HepG2 (cell line): ENCODE results near the gene CYP27A1. TPM values are rescaled to one million over a fixed set of nuclear protein-coding genes. Genes with fewer than 3 reads are reported as not detected.
A peak's percentile ranks its signal among the peaks of the same experiment; 100 is the strongest.

ENCODE experiments used
- BHLHE40 ChIP-seq: IDR thresholded peaks from 2 replicates; pipeline ENCODE4 v1.6.1; 2011; ENCODE audit warnings: low read length, improper control_type of control experiment
- CHCHD3 ChIP-seq: sonication (generic); formaldehyde crosslinking; IDR thresholded peaks from 2 replicates; pipeline ENCODE4 v1.8.0; 2022; ENCODE audit warnings: mild to moderate bottlenecking, missing genetic modification reagents, moderate library complexity
- FLYWCH1 ChIP-seq: sonication (generic); formaldehyde crosslinking; IDR thresholded peaks from 2 replicates; pipeline ENCODE4 v1.8.1; 2023; ENCODE audit warnings: mild to moderate bottlenecking, missing genetic modification reagents
- MAF1 ChIP-seq: sonication (generic); formaldehyde crosslinking; IDR thresholded peaks from 2 replicates; pipeline ENCODE4 v1.5.0; 2020; ENCODE audit warnings: missing genetic modification reagents, borderline replicate concordance
- NFE2 ChIP-seq: sonication (generic); formaldehyde crosslinking; IDR thresholded peaks from 2 replicates; pipeline ENCODE4 v1.4.0; 2020; ENCODE audit warnings: missing genetic modification reagents
- NFYB ChIP-seq: sonication (generic); formaldehyde crosslinking; IDR thresholded peaks from 2 replicates; pipeline ENCODE4 v1.4.0; 2020; ENCODE audit warnings: missing genetic modification reagents
- SAFB2 ChIP-seq: sonication (generic); formaldehyde crosslinking; IDR thresholded peaks from 2 replicates; pipeline ENCODE4 v1.5.1; 2020; ENCODE audit warnings: missing genetic modification reagents, low read depth, mild to moderate bottlenecking, borderline replicate concordance
- SATB2 ChIP-seq: sonication (generic); formaldehyde crosslinking; IDR thresholded peaks from 2 replicates; pipeline ENCODE4 v1.5.0; 2020; ENCODE audit warnings: missing genetic modification reagents
- ZBTB20 ChIP-seq: sonication (generic); formaldehyde crosslinking; IDR thresholded peaks from 2 replicates; pipeline ENCODE4 v1.8.1; 2023; ENCODE audit warnings: missing genetic modification reagents, low read depth, mild to moderate bottlenecking, borderline replicate concordance
- ZNF484 ChIP-seq: sonication (generic); formaldehyde crosslinking; IDR thresholded peaks from 2 replicates; pipeline ENCODE4 v1.5.1; 2020; ENCODE audit warnings: mild to moderate bottlenecking, low read depth, missing genetic modification reagents, borderline replicate concordance
- ZNF737 ChIP-seq: sonication (generic); formaldehyde crosslinking; IDR thresholded peaks from 2 replicates; pipeline ENCODE4 v1.5.0; 2020; ENCODE audit warnings: missing genetic modification reagents, mild to moderate bottlenecking, borderline replicate concordance
- ZNF761 ChIP-seq: sonication (generic); formaldehyde crosslinking; conservative IDR thresholded peaks from 2 replicates; pipeline ENCODE4 v1.4.0; 2020; ENCODE audit warnings: mild to moderate bottlenecking, missing genetic modification reagents
- ZNF839 ChIP-seq: sonication (generic); formaldehyde crosslinking; IDR thresholded peaks from 2 replicates; pipeline ENCODE4 v1.4.0; 2020; ENCODE audit warnings: missing genetic modification reagents, mild to moderate bottlenecking, borderline replicate concordance
- polyA plus RNA-seq, 8 experiments: library from polyadenylated mRNA; depleted of rRNA in 3 of 8; stranded (reverse) in 7 of 8; unstranded in 1 of 8; fragments of >200 nt; fragmentation: Illumina TruSeq in 4 of 8; extraction: Trizol in 4 of 8; gene quantifications; 2 replicates each; pipeline versions ENCODE4 v1.2.1 to v1.2.3, GENCODE V29; 2011 to 2016; ENCODE audit warnings: low read depth in 4 of 8, missing spikeins in 1 of 8, mixed read lengths in 1 of 8; ENCODE audit not compliant: insufficient read depth in 1 of 8
- total RNA-seq, 5 experiments: library from RNA; depleted of rRNA; stranded (reverse); fragments of >200 nt; fragmentation: Illumina TruSeq; extraction: Trizol; gene quantifications; 2 replicates each; pipeline ENCODE4 v1.2.3, GENCODE V29; 2016; ENCODE audit warnings: low read depth in 1 of 5
- TF ChIP-seq, protein P1 (sequence below): sonication (generic); formaldehyde crosslinking; IDR thresholded peaks from 2 replicates; pipeline ENCODE4 v1.9.0; 2021; ENCODE audit warnings: missing genetic modification reagents, borderline replicate concordance
- TF ChIP-seq, protein P2 (sequence below): sonication (generic); formaldehyde crosslinking; IDR thresholded peaks from 2 replicates; pipeline ENCODE4 v1.4.0; 2020; ENCODE audit warnings: missing genetic modification reagents, borderline replicate concordance
- TF ChIP-seq, protein P3 (sequence below): sonication (generic); formaldehyde crosslinking; IDR thresholded peaks from 2 replicates; pipeline ENCODE4 v1.8.0; 2022; ENCODE audit warnings: mild to moderate bottlenecking, missing genetic modification reagents, borderline replicate concordance
- TF ChIP-seq, protein P4 (sequence below): fragments of 450-650 bp; IDR thresholded peaks from 2 replicates; pipeline ENCODE4 v1.6.1; 2016
- TF ChIP-seq, protein P5 (sequence below): sonication (generic); formaldehyde crosslinking; IDR thresholded peaks from 2 replicates; pipeline ENCODE4 v1.8.1; 2022; ENCODE audit warnings: mild to moderate bottlenecking, missing genetic modification reagents

CYP27A1 gene
- total and polyA plus RNA-seq, 2 of the 13 experiments (the other 11 are each of a cell fraction or from before 2014, with no cell fraction given) = 157 to 266 TPM

DNA sequence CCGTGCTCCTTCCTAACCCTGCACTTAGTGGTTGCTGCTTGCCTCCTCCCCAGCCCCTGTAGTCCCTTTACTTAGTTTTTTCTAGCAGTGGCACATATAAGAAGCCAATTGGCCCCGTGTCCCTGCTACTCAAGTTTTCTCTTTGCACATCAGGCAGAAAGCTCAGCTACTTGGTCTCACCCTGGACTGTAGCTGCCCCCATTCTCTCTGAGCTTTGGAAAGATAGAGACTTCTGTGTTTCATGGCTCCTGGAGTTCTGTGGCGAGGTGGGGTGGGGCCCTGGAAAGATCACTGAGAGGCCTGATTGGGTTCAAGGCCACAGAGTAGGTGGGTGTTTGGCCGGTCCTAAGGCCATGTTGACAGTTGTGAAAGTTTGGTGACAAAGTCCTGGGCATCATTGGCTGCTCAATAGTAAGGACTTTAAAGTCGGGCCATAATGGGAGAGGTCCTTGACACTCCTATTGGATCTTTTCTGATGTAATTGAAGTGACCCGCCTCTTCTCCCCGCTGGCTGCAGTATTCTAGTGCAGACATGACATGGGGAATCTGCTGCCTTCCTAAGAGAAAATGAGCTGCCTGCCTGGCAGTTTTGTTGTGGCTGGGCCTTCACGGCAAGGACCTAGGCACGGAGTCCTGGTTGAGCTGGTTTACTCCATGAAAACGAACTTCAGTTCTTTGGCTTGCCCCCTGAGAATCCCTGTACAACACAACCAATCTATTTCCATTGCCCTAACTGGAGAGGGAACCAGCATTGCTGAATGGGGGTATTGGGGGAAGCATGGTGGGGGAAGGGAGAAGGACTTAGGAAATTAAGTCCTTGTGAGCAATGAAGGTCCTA lies 26.2 kb upstream of the CYP27A1 start (continued):
- TF ChIP-seq, protein P1, sequence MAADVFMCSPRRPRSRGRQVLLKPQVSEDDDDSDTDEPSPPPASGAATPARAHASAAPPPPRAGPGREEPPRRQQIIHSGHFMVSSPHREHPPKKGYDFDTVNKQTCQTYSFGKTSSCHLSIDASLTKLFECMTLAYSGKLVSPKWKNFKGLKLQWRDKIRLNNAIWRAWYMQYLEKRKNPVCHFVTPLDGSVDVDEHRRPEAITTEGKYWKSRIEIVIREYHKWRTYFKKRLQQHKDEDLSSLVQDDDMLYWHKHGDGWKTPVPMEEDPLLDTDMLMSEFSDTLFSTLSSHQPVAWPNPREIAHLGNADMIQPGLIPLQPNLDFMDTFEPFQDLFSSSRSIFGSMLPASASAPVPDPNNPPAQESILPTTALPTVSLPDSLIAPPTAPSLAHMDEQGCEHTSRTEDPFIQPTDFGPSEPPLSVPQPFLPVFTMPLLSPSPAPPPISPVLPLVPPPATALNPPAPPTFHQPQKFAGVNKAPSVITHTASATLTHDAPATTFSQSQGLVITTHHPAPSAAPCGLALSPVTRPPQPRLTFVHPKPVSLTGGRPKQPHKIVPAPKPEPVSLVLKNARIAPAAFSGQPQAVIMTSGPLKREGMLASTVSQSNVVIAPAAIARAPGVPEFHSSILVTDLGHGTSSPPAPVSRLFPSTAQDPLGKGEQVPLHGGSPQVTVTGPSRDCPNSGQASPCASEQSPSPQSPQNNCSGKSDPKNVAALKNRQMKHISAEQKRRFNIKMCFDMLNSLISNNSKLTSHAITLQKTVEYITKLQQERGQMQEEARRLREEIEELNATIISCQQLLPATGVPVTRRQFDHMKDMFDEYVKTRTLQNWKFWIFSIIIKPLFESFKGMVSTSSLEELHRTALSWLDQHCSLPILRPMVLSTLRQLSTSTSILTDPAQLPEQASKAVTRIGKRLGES = peak; percentile 73; the same call in 1 of the 2 replicates
- TF ChIP-seq SAFB2 = no peak; the same call in 1 of the 2 replicates
- TF ChIP-seq FLYWCH1 (CRISPR knock-in tag) = no peak
- no peak for TF ChIP-seq NFE2 (CRISPR knock-in tag)
- TF ChIP-seq, protein P2, sequence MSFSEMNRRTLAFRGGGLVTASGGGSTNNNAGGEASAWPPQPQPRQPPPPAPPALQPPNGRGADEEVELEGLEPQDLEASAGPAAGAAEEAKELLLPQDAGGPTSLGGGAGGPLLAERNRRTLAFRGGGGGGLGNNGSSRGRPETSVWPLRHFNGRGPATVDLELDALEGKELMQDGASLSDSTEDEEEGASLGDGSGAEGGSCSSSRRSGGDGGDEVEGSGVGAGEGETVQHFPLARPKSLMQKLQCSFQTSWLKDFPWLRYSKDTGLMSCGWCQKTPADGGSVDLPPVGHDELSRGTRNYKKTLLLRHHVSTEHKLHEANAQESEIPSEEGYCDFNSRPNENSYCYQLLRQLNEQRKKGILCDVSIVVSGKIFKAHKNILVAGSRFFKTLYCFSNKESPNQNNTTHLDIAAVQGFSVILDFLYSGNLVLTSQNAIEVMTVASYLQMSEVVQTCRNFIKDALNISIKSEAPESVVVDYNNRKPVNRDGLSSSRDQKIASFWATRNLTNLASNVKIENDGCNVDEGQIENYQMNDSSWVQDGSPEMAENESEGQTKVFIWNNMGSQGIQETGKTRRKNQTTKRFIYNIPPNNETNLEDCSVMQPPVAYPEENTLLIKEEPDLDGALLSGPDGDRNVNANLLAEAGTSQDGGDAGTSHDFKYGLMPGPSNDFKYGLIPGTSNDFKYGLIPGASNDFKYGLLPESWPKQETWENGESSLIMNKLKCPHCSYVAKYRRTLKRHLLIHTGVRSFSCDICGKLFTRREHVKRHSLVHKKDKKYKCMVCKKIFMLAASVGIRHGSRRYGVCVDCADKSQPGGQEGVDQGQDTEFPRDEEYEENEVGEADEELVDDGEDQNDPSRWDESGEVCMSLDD (CRISPR knock-in tag) = 0 out of 2 replicates have a peak, but pooled peaks have one; percentile 71
- TF ChIP-seq BHLHE40 = peak; percentile 46; the same call in 1 of the 2 replicates
- TF ChIP-seq ZNF737 (CRISPR knock-in tag) = no peak; the same call in 1 of the 2 replicates
- TF ChIP-seq, protein P3, sequence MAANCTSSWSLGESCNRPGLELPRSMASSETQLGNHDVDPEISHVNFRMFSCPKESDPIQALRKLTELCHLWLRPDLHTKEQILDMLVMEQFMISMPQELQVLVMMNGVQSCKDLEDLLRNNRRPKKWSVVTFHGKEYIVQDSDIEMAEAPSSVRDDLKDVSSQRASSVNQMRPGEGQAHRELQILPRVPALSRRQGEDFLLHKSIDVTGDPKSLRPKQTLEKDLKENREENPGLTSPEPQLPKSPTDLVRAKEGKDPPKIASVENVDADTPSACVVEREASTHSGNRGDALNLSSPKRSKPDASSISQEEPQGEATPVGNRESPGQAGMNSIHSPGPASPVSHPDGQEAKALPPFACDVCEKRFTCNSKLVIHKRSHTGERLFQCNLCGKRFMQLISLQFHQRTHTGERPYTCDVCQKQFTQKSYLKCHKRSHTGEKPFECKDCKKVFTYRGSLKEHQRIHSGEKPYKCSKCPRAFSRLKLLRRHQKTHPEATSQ (CRISPR knock-in tag) = no peak
- TF ChIP-seq ZNF761 (CRISPR knock-in tag) = peak; percentile 88; the same call in 1 of the 2 replicates
- peak; percentile 75 for TF ChIP-seq NFYB (CRISPR knock-in tag)
- TF ChIP-seq, protein P4, sequence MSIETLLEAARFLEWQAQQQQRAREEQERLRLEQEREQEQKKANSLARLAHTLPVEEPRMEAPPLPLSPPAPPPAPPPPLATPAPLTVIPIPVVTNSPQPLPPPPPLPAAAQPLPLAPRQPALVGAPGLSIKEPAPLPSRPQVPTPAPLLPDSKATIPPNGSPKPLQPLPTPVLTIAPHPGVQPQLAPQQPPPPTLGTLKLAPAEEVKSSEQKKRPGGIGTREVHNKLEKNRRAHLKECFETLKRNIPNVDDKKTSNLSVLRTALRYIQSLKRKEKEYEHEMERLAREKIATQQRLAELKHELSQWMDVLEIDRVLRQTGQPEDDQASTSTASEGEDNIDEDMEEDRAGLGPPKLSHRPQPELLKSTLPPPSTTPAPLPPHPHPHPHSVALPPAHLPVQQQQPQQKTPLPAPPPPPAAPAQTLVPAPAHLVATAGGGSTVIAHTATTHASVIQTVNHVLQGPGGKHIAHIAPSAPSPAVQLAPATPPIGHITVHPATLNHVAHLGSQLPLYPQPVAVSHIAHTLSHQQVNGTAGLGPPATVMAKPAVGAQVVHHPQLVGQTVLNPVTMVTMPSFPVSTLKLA = no peak; the same call in 1 of the 2 replicates
- TF ChIP-seq, protein P5, sequence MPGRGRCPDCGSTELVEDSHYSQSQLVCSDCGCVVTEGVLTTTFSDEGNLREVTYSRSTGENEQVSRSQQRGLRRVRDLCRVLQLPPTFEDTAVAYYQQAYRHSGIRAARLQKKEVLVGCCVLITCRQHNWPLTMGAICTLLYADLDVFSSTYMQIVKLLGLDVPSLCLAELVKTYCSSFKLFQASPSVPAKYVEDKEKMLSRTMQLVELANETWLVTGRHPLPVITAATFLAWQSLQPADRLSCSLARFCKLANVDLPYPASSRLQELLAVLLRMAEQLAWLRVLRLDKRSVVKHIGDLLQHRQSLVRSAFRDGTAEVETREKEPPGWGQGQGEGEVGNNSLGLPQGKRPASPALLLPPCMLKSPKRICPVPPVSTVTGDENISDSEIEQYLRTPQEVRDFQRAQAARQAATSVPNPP (CRISPR knock-in tag) = peak; percentile 84; the same call in 1 of the 2 replicates
- peak; percentile 97 for TF ChIP-seq ZBTB20 (CRISPR knock-in tag)
- no peak; the same call in 1 of the 2 replicates for TF ChIP-seq MAF1 (CRISPR knock-in tag)
- peak; percentile 61; the same call in 1 of the 2 replicates for TF ChIP-seq SATB2 (CRISPR knock-in tag)
- no peak for TF ChIP-seq ZNF484
- TF ChIP-seq CHCHD3 (CRISPR knock-in tag) = peak; percentile 57; the same call in 1 of the 2 replicates
- no peak for TF ChIP-seq ZNF839 (CRISPR knock-in tag)
